PFSK-1 (cell line): ENCODE measurements around the gene IL5. TPM values are rescaled to one million over a fixed set of nuclear protein-coding genes. Genes with fewer than 3 reads are reported as not detected.

Source experiments
- FOXP2 ChIP-seq: optimal IDR thresholded peaks from 2 replicates; pipeline ENCODE3; 2011; ENCODE audit warnings: borderline replicate concordance, control low read depth, inconsistent platforms; ENCODE audit not compliant: insufficient read depth; ENCODE audit errors: extremely low read length, extremely low read depth
- POLR2AphosphoS5 ChIP-seq: IDR thresholded peaks from 2 replicates; pipeline ENCODE4 v1.6.1; 2012; ENCODE audit warnings: low read depth, mild to moderate bottlenecking, control low read depth, low read length, moderate library complexity
- SIN3A ChIP-seq: IDR thresholded peaks from 2 replicates; pipeline ENCODE4 v1.6.1; 2012; ENCODE audit warnings: mild to moderate bottlenecking, low read length, moderate library complexity, borderline replicate concordance; ENCODE audit not compliant: insufficient read depth
- TAF1 ChIP-seq: IDR thresholded peaks from 2 replicates; pipeline ENCODE4 v1.6.1; 2012; ENCODE audit warnings: low read length, control low read depth, borderline replicate concordance; ENCODE audit not compliant: insufficient read depth
- polyA plus RNA-seq: library from polyadenylated mRNA; unstranded; fragments of >200 nt; gene quantifications from one replicate; pipeline ENCODE4 v1.2.1, GENCODE V29; 2012; ENCODE audit warnings: low read depth, missing spikeins; ENCODE audit not compliant: insufficient read length
- TF ChIP-seq, protein P1 (sequence below), 2 experiments: IDR thresholded peaks; 2 replicates each; pipeline versions ENCODE4 v1.6.1 to v1.8.0; 2011 to 2012; ENCODE audit warnings: low read depth in 2 of 2, low read length in 2 of 2, control low read depth in 1 of 2, inconsistent platforms in 1 of 2, mild to moderate bottlenecking in 1 of 2, moderate library complexity in 1 of 2; ENCODE audit not compliant: insufficient read depth in 1 of 2

IL5 gene
- polyA plus RNA-seq, result not detected

DNA sequence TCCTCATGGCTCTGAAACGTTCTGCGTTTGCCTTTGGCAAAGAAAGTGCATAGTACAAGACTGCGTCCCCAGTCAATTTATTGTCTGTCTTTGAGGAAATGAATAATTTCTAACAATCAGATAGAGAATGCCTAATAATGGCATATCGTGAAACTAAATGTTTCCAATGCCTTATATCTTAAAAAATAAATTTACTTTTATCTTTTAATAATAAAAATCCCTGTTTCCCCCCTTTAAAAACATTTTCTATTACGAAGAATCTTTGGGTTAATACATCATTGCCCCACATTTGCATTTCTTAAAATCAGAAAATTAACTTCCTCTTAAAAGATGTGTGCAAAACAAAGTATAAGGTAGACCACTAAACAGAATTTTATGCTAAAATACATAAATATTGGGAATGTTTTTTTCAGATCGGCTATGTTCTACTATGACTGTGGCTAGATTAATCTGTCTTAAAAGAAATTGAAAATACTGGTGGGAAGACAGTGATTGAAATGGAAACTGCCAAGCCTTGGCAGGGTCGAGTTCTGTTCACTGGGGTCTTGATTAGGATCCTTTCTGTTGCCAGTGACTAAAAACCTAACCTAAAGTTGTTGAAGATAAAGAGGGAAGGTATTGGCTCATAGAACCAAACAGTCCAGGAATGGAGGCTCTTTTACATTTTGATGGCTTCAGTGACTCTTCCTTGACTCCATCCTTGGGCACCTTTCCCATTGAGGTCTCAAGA lies at the start of gene IL5:
Gene IL5 (minus strand): TSS at position 51 of the 730 bp plus-strand sequence. CDS start 44 bp downstream, at position 7.
- TF ChIP-seq SIN3A, result no peak

DNA sequence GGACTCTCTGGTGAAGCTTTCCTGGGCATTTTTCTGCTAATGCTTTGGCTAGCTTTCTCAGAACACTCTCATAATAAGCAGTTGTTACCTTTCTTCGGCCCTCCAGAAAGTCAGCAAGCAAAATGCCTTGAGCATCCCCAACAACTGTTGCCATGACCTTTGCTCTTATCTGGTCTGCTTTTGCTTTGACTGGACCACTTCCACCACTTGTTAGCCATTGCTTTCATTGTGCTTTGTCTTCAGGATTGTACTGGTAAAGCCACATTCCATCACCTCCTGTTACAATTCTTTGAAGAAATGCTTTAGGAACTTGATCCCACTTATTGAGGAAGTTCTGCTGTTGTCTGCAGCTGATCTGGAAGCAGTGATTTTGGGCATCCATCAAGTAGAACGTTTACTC lies 49.2 kb upstream of the IL5 start:
- TF ChIP-seq POLR2AphosphoS5, result no peak
- TF ChIP-seq, protein P1, sequence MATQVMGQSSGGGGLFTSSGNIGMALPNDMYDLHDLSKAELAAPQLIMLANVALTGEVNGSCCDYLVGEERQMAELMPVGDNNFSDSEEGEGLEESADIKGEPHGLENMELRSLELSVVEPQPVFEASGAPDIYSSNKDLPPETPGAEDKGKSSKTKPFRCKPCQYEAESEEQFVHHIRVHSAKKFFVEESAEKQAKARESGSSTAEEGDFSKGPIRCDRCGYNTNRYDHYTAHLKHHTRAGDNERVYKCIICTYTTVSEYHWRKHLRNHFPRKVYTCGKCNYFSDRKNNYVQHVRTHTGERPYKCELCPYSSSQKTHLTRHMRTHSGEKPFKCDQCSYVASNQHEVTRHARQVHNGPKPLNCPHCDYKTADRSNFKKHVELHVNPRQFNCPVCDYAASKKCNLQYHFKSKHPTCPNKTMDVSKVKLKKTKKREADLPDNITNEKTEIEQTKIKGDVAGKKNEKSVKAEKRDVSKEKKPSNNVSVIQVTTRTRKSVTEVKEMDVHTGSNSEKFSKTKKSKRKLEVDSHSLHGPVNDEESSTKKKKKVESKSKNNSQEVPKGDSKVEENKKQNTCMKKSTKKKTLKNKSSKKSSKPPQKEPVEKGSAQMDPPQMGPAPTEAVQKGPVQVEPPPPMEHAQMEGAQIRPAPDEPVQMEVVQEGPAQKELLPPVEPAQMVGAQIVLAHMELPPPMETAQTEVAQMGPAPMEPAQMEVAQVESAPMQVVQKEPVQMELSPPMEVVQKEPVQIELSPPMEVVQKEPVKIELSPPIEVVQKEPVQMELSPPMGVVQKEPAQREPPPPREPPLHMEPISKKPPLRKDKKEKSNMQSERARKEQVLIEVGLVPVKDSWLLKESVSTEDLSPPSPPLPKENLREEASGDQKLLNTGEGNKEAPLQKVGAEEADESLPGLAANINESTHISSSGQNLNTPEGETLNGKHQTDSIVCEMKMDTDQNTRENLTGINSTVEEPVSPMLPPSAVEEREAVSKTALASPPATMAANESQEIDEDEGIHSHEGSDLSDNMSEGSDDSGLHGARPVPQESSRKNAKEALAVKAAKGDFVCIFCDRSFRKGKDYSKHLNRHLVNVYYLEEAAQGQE (IDR thresholded peaks at IDR 0.05; ENCODE audit: insufficient read depth in 1 of 2, low read depth in 2 of 2, low read length in 2 of 2), result no peak
- TF ChIP-seq TAF1, result no peak

DNA sequence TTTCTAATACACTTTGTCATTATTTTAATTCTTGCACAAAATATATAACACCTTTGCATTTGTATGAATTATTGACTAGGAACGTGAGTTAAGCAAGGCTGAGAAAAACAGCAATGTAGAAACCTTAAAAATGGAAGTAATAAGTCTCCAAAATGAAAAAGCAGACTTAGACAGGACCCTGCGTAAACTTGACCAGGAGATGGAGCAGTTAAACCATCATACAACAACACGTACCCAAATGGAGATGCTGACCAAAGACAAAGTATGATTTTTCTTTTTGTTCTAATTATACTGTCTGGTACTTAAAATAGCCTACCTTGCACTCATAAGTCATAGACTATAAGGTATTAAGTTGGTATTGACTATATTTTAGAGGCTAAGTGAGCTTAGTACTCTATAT lies 47.8 kb upstream of the IL5 start:
- no peak for TF ChIP-seq FOXP2
- TF ChIP-seq TAF1, result no peak
- no peak for TF ChIP-seq POLR2AphosphoS5
- TF ChIP-seq, protein P1 (IDR thresholded peaks at IDR 0.05; ENCODE audit: insufficient read depth in 1 of 2, low read depth in 2 of 2, low read length in 2 of 2), result no peak
- no peak for TF ChIP-seq SIN3A

DNA sequence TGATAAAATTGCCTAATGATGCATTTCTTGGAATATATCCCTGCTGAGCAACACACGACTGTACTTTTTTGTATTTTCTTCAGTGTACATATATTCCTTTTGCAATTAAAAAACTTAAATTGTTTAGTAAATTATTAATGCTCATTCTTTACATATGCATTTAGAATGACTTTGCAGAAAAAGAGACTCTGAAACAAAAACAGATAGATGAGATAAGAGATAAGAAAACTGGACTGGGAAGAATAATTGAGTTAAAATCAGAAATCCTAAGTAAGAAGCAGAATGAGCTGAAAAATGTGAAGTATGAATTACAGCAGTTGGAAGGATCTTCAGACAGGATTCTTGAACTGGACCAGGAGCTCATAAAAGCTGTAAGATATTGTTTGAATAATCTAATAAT lies 46.1 kb upstream of the IL5 start:
- no peak for TF ChIP-seq SIN3A
- no peak for TF ChIP-seq POLR2AphosphoS5
- TF ChIP-seq FOXP2, result no peak

DNA sequence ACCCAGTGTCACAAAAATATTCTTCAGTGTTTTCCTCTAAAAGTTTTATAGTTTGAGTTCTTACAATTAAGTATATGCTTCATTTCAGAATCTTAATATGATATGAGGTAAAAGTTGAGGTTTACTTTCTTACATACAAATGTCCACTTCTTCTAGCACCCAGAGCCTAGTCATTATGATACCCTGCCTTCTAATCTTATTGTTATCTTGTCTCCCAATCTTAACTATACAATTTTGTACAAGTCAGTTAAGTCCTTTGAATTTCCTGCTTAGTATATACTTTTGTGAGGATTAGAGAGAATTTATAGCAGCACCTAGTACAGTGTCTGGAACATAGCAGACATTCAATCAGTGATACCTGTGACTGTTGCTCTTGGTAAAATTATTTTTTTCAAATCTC lies 42.7 kb upstream of the IL5 start:
- TF ChIP-seq TAF1, result no peak
- TF ChIP-seq, protein P1 (IDR thresholded peaks at IDR 0.05; ENCODE audit: insufficient read depth in 1 of 2, low read depth in 2 of 2, low read length in 2 of 2), result no peak
- TF ChIP-seq SIN3A, result no peak
- no peak for TF ChIP-seq POLR2AphosphoS5
- no peak for TF ChIP-seq FOXP2

DNA sequence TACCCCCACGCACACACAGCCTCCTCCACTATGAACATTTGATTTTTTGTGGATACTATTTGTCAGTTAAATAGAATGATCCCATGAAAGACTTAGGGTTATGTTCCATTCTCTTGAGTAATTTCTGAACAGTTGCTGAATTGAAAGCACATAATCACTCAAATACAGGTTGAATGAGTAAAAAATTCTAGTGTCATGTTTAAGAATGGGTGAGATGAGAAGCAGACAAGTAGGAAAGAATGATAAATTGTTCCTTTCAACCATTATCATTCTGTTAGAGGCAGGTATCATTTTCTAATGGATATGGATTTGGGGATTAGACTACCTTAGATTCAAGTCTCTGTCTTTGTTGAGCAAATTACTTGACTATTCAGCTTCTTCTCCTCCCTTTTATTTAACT lies 32.8 kb upstream of the IL5 start:
- TF ChIP-seq FOXP2 (no peak), SIN3A (no peak), POLR2AphosphoS5 (no peak), TAF1 (no peak)
- TF ChIP-seq, protein P1 (IDR thresholded peaks at IDR 0.05; ENCODE audit: insufficient read depth in 1 of 2, low read depth in 2 of 2, low read length in 2 of 2), result no peak
